Stomach (tissue), 9 donors: Measurements from ENCODE around the gene IFNL1. TPM values are rescaled to one million over a fixed set of nuclear protein-coding genes. Genes with fewer than 3 reads are reported as not detected.
A peak's percentile ranks its signal among the peaks of the same experiment; 100 is the strongest.
"Not testable (repeated sequence)": the region's sequence is repeated elsewhere in the genome, so short reads cannot be mapped to it uniquely, and the experiment has no call there.

Experiments used
- DNase-seq, 2 donors: peaks; one replicate each; pipeline versions ENCODE4 v3.0.0 to v3.0.0-alpha.2; 2013 to 2019
- H3K27ac ChIP-seq, 5 donors: fragments of 200-600 bp in 4 of 5; sonication (generic) in 4 of 5; one replicate each; pipeline ENCODE4 v1.5.1; 2013 to 2019; ENCODE audit warnings: mild to moderate bottlenecking in 1 of 5, moderate library complexity in 1 of 5
- H3K27me3 ChIP-seq, 3 donors: fragments of 200-600 bp; sonication (generic); one replicate each; pipeline ENCODE4 v1.5.1; 2017 to 2019; ENCODE audit warnings: mixed run types in 1 of 3
- H3K36me3 ChIP-seq, 4 donors: fragments of 200-600 bp; sonication (generic); 1 replicate in 3 of 4; 2 replicates in 1 of 4; pipeline ENCODE4 v1.5.1; 2016 to 2019
- H3K4me1 ChIP-seq, 4 donors: fragments of 200-600 bp; sonication (generic); one replicate each; pipeline ENCODE4 v1.5.1; 2016 to 2019
- H3K4me3 ChIP-seq, 4 donors: fragments of 200-600 bp; sonication (generic) in 3 of 4; one replicate each; pipeline ENCODE4 v1.5.1; 2016 to 2019; ENCODE audit warnings: mild to moderate bottlenecking in 1 of 4
- H3K9me3 ChIP-seq, 4 donors: fragments of 200-600 bp; sonication (generic); one replicate each; pipeline ENCODE4 v1.5.1; 2016 to 2019
- EP300 ChIP-seq: sonication (generic); formaldehyde crosslinking; IDR thresholded peaks from one replicate; pipeline ENCODE4 v1.6.1; 2017; ENCODE audit warnings: antibody characterized with exemption
- POLR2A ChIP-seq, 4 donors: fragments of 450-650 bp; IDR thresholded peaks; one replicate each; pipeline ENCODE4 v1.6.1; 2016; ENCODE audit warnings: antibody characterized with exemption in 4 of 4, control low read depth in 2 of 4, mild to moderate bottlenecking in 1 of 4, moderate library complexity in 1 of 4
- POLR2AphosphoS5 ChIP-seq, 3 donors: sonication (generic); formaldehyde crosslinking; IDR thresholded peaks; one replicate each; pipeline ENCODE4 v1.6.1; 2016; ENCODE audit warnings: antibody characterized with exemption in 3 of 3
- WGBS, 5 donors: extraction: QIAGEN DNeasy Blood & Tissue Kit in 3 of 5; methylation state at CpG; one replicate each; pipeline versions ENCODE4 v1.1.5 to v1.1.7; 2013 to 2018; 5-methylcytosine and 5-hydroxymethylcytosine counted together
- intact Hi-C: fragments of 100-400 bp; cut with DNase I; formaldehyde crosslinking; loops from one replicate; pipeline ENCODE4 v1.15.1; 2023; ENCODE audit warnings: low total_unique reads
- polyA plus RNA-seq, 3 donors: library from polyadenylated mRNA; stranded (reverse); fragments of 200-250 nt; gene quantifications; one replicate each; pipeline ENCODE4 v1.2.3, GENCODE V29; 2013
- total RNA-seq, 5 donors: library from RNA; depleted of rRNA; stranded (reverse); fragments of >200 nt; gene quantifications; one replicate each; pipeline versions ENCODE4 v1.1.0 to v1.2.3, GENCODE V29; 2014 to 2016
- TF ChIP-seq, protein P1 (sequence below), 7 experiments: fragments of 450-650 bp in 4 of 7; fragments of 200-600 bp in 3 of 7; sonication (generic) in 3 of 7; IDR thresholded peaks; one replicate each; pipeline ENCODE4 v1.5.1; 2016 to 2019; ENCODE audit warnings: antibody characterized with exemption in 7 of 7, control low read depth in 2 of 7, mild to moderate bottlenecking in 1 of 7
- donor health status: healthy with polysubstance abuse.
- donor health status: Bipolar disorder and iron deficiency.
- donor health status: healthy.

IFNL1 gene
- total and polyA plus RNA-seq, 8 donors: not detected

DNA sequence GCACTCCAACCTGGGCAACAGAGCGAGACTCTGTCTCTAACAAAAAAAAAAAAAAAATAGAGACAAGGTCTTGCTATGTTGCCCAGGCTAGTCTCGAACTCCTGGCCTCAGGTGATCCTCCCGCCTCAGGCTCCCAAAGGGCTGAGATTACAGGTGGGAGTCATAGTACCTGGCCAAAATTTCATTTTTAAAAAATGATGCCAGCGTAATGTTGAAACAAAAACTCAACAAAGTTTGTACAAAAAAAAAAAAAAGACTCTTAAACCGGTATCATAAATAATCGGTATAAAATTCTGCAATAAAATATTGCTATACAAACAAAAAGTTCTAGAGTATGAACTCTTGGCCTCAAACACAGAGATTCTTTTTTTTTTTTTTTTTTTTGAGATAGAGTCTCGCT is 36.1 kb downstream of the IFNL1 start:
- peaks cover 0 to 18% (median 6%) of the 10 kb centered on the region in 4 donors for H3K36me3 ChIP-seq
- TF ChIP-seq EP300 (no peak), POLR2A (IDR thresholded peaks at IDR 0.05) (no peak)
- H3K9me3 ChIP-seq: no peaks in the 10 kb centered on the region
- peaks cover 0 to 4% (median 0%) of the 10 kb centered on the region in 3 donors for H3K27me3 ChIP-seq
- DNase-seq: no peak
- H3K4me3 ChIP-seq: no peak overlapping the region
- 77 to 87% (median 83%) methylated on average over 7 of the region's 7 CpGs for whole genome bisulfite sequencing, 5 donors
- peaks cover 0 to 21% (median 5%) of the 10 kb centered on the region in 4 donors for H3K4me1 ChIP-seq
- intact Hi-C loops: no loop called here
- H3K27ac ChIP-seq: no peak overlapping the region

DNA sequence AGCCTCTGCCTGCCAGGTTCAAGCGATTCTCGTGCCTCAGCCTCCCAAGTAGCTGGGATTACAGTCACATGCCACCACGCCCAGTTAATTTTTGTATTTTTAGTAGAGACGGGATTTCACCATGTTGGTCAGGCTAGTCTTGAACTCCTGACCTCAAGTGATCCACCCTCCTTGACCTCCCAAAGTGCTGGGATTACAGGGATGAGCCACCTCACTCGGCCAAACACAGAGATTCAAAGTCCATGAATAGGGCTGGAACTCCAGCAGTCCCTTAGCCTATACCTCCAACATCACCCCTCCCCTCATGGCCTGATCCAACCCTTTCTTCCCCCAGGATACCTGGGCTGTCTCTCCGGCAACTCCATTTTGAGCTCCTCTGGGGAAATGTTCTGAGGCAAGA is 36.5 kb downstream of the IFNL1 start:
- H3K27ac ChIP-seq, intact Hi-C loops, DNase-seq, H3K9me3 ChIP-seq, H3K27me3 ChIP-seq, H3K4me3 ChIP-seq: not testable (repeated sequence)
- Histone ChIP-seq H3K36me3 (peaks cover 0 to 13% (median 6%) of the 10 kb centered on the region in 4 donors), H3K4me1 (peaks cover 0 to 20% (median 5%) of the 10 kb centered on the region in 4 donors)
- 68 to 83% (median 76%) methylated on average over 6 of the region's 6 CpGs for WGBS, 5 donors

DNA sequence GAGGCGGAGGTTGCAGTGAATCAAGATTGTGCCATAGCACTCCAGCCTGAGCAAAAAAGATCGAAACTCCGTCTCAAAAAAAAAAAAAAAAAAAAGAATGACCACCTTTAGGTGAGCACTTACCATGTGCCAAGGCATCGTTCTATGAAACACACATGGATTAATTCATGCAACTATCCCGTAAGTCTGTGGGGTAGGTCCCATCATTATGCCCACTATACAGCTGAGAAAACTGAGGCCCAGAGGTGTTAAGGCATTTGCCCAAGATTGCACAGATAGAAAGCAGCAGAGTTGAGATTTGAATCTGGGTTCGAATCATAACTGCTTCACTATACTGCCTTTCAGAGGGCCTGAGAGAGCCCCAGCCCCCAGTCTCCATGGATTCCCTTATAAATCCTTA is 37.3 kb downstream of the IFNL1 start:
- no peak overlapping the region for H3K27ac ChIP-seq
- TF ChIP-seq POLR2AphosphoS5 (IDR thresholded peaks at IDR 0.05) (no peak), POLR2A (IDR thresholded peaks at IDR 0.05) (no peak), EP300 (no peak)
- TF ChIP-seq, protein P1, sequence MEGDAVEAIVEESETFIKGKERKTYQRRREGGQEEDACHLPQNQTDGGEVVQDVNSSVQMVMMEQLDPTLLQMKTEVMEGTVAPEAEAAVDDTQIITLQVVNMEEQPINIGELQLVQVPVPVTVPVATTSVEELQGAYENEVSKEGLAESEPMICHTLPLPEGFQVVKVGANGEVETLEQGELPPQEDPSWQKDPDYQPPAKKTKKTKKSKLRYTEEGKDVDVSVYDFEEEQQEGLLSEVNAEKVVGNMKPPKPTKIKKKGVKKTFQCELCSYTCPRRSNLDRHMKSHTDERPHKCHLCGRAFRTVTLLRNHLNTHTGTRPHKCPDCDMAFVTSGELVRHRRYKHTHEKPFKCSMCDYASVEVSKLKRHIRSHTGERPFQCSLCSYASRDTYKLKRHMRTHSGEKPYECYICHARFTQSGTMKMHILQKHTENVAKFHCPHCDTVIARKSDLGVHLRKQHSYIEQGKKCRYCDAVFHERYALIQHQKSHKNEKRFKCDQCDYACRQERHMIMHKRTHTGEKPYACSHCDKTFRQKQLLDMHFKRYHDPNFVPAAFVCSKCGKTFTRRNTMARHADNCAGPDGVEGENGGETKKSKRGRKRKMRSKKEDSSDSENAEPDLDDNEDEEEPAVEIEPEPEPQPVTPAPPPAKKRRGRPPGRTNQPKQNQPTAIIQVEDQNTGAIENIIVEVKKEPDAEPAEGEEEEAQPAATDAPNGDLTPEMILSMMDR (IDR thresholded peaks at IDR 0.05): no peak
- peaks cover 0 to 4% (median 0%) of the 10 kb centered on the region in 3 donors for H3K27me3 ChIP-seq
- H3K9me3 ChIP-seq: no peaks in the 10 kb centered on the region
- peaks cover 0 to 12% (median 2%) of the 10 kb centered on the region in 4 donors for H3K4me1 ChIP-seq
- 87 to 95% (median 92%) methylated on average over 6 of the region's 6 CpGs for WGBS, 5 donors
- H3K4me3 ChIP-seq: no peak overlapping the region
- DNase-seq: no peak
- intact Hi-C loops: no loop called here
- peaks cover 0 to 11% (median 5%) of the 10 kb centered on the region in 4 donors for H3K36me3 ChIP-seq

DNA sequence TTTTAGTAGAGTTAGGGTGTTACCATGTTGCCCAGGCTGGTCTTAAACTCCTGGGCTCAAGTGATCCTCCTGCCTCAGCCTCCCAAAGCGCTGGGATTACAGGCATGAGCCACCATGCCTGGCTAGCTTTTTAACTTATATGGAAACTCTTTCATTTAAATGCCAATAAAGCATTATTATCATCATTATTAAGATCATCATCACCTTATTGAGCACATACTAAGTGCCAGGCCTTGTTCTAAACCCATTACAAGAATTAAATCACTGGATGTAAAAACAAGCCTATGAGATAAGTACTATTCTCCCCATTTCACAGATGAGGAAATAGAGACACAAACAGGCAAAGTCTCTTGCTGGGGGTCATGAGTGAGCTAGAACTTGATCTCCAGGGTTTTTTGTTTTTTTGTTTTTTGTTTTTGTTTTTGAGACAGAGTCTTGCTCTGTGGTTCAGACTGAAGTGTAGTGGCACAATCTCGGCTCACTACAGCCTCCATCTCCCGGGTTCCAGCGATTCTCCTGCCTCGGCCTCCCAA is 38.3 kb downstream of the IFNL1 start:
- no peak for DNase-seq
- TF ChIP-seq POLR2AphosphoS5 (IDR thresholded peaks at IDR 0.05) (no peak), POLR2A (IDR thresholded peaks at IDR 0.05) (no peak)
- intact Hi-C loops: no loop called here
- H3K27ac ChIP-seq: peak overlapping the region in 4 of 5 donors; percentile 78 to 90 (median 85)
- peak overlapping the region; percentile 32 to 47 (median 44) for H3K4me3 ChIP-seq
- WGBS, 5 donors: 90 to 93% (median 91%) methylated on average over 5 of the region's 5 CpGs
- H3K36me3 ChIP-seq: peaks cover 0 to 6% (median 1%) of the 10 kb centered on the region in 4 donors
- H3K9me3 ChIP-seq: no peaks in the 10 kb centered on the region
- peaks cover 0 to 11% (median 2%) of the 10 kb centered on the region in 4 donors for H3K4me1 ChIP-seq
- H3K27me3 ChIP-seq: no peaks in the 10 kb centered on the region

DNA sequence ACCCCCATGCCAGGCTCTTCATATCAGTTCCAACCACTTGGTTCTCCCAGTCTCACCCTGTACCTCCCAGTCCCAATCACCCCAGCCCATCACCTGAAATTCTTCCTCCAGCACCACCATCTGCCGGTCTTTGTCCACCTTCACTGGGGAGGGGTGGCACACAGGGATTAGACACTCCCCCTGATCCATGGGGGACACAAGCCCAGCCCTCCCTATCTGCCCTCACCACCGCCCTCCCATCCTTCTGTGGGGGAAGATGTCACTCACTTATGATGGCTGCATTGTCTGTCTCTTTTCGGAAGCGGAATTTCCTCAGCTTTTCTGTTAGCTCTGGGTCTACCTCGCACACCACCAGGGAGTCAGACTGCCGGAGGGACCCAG is 39.0 kb downstream of the IFNL1 start:
- no peak for DNase-seq
- Histone ChIP-seq H3K9me3 (no peaks in the 10 kb centered on the region), H3K4me3 (peak overlapping the region; percentile 32 to 47 (median 44)), H3K27me3 (no peaks in the 10 kb centered on the region), H3K27ac (peak overlapping the region; percentile 54 to 90 (median 81)), H3K36me3 (peaks cover 0 to 6% (median 1%) of the 10 kb centered on the region in 4 donors), H3K4me1 (peaks cover 0 to 17% (median 4%) of the 10 kb centered on the region in 4 donors)
- intact Hi-C loops: no loop called here
- WGBS, 5 donors: 45 to 61% (median 51%) methylated on average over 6 of the region's 6 CpGs
- no peak for TF ChIP-seq POLR2A (IDR thresholded peaks at IDR 0.05)
- no peak for TF ChIP-seq EP300
- TF ChIP-seq POLR2AphosphoS5 (IDR thresholded peaks at IDR 0.05): no peak
- TF ChIP-seq, protein P1 (IDR thresholded peaks at IDR 0.05): no peak

DNA sequence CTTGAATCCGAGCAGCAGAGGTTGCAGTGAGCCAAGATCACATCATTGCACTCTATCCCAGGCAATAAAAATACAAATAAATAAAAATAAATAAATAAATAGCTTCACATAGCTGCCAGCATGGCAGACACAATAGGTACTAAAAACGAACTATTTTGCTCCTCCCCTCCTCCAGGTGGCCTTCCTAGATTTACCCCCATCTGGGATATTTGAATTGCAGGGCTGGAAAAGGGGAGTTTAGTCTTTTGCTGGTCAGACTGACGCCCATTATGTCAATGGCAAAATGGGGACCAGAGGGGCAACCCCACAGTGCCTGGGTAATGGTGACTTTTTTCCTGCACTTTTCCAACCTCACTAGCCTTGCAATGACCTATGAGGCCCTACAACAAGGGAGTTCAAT is 40.3 kb downstream of the IFNL1 start:
- TF ChIP-seq POLR2AphosphoS5 (IDR thresholded peaks at IDR 0.05) (no peak), POLR2A (IDR thresholded peaks at IDR 0.05) (no peak), EP300 (no peak)
- TF ChIP-seq, protein P1 (IDR thresholded peaks at IDR 0.05): no peak
- intact Hi-C loops: no loop called here
- Histone ChIP-seq H3K4me3 (no peak overlapping the region), H3K27ac (peak overlapping the region; percentile 31 to 90 (median 81)), H3K27me3 (no peaks in the 10 kb centered on the region), H3K36me3 (peaks cover 0 to 3% (median under 1%) of the 10 kb centered on the region in 4 donors), H3K9me3 (no peaks in the 10 kb centered on the region), H3K4me1 (peaks cover 6 to 29% (median 17%) of the 10 kb centered on the region in 4 donors)
- DNase-seq: no peak
- WGBS, 5 donors: 51 to 79% (median 62%) methylated on average over 3 of the region's 3 CpGs
